Adrenal gland (tissue), 12 donors: ENCODE measurements around the gene KCTD17. TPM values are rescaled to one million over a fixed set of nuclear protein-coding genes. Genes with fewer than 3 reads are reported as not detected.

Source experiments
- DNase-seq, 7 donors: peaks; one replicate each; pipeline ENCODE4 v3.0.0-alpha.2; 2019 to 2020
- H3K27ac ChIP-seq, 5 donors: fragments of 200-600 bp; sonication (generic) in 4 of 5; 1 replicate in 3 of 5; 2 replicates in 2 of 5; pipeline versions ENCODE4 v1.5.1 to v1.8.0; 2016 to 2020; ENCODE audit warnings: mild to moderate bottlenecking in 1 of 5
- H3K27me3 ChIP-seq: fragments of 200-600 bp; 2 replicates; pipeline ENCODE4 v1.8.0; 2021
- H3K36me3 ChIP-seq, 2 donors: fragments of 200-600 bp; replicated peaks in 1 of 2; 1 replicate in 1 of 2; 2 replicates in 1 of 2; pipeline versions ENCODE4 v1.5.1 to v1.8.0; 2018 to 2022
- H3K4me1 ChIP-seq, 2 donors: fragments of 200-600 bp; replicated peaks in 1 of 2; 1 replicate in 1 of 2; 2 replicates in 1 of 2; pipeline versions ENCODE4 v1.5.1 to v1.8.0; 2018 to 2021
- H3K4me3 ChIP-seq, 4 donors: fragments of 200-600 bp; sonication (generic) in 3 of 4; one replicate each; pipeline ENCODE4 v1.5.1; 2016 to 2018
- H3K9me3 ChIP-seq, 3 donors: fragments of 200-600 bp; sonication (generic) in 1 of 3; replicated peaks in 1 of 3; 1 replicate in 2 of 3; 2 replicates in 1 of 3; pipeline versions ENCODE4 v1.5.1 to v1.8.0; 2016 to 2021
- CTCF ChIP-seq, 6 experiments: fragments of 450-650 bp in 4 of 6; fragments of 200-600 bp in 2 of 6; sonication (generic) in 1 of 6; IDR thresholded peaks; 1 replicate in 5 of 6; 2 replicates in 1 of 6; pipeline versions ENCODE4 v1.5.1 to v1.8.0; 2016 to 2021; ENCODE audit warnings: antibody characterized with exemption in 6 of 6, mild to moderate bottlenecking in 2 of 6, moderate library complexity in 1 of 6
- POLR2A ChIP-seq, 2 donors: fragments of 450-650 bp; IDR thresholded peaks; one replicate each; pipeline ENCODE4 v1.6.1; 2017; ENCODE audit warnings: antibody characterized with exemption in 2 of 2, mild to moderate bottlenecking in 2 of 2, moderate library complexity in 1 of 2
- WGBS, 4 donors: extraction: QIAGEN DNeasy Blood & Tissue Kit in 2 of 4; methylation state at CpG; one replicate each; pipeline versions ENCODE4 v1.1.5 to v1.1.7; 2013 to 2017; 5-methylcytosine and 5-hydroxymethylcytosine counted together
- intact Hi-C, 2 donors: fragments of 100-400 bp; cut with DNase I; formaldehyde crosslinking; loops; one replicate each; pipeline versions ENCODE4 v1.14.1 to v1.15.0; 2022 to 2023
- polyA plus RNA-seq, 3 donors: library from polyadenylated mRNA; stranded (reverse); fragments of 200-250 nt in 2 of 3; fragments of 350-450 nt in 1 of 3; fragmentation: Illumina TruSeq in 1 of 3; extraction: RNeasy Lipid Tissue Mini Kit (QIAGEN cat#74804) in 1 of 3; gene quantifications; one replicate each; pipeline ENCODE4 v1.2.3, GENCODE V29; 2013 to 2014
- total RNA-seq, 9 donors: library from RNA; depleted of rRNA in 4 of 9; stranded (reverse); fragments of >200 nt in 4 of 9; fragments of 120-200 nt in 1 of 9; fragmentation: NEBNext Ultra II Directional in 1 of 9; extraction: Animal tissue kit (Norgen Biotek cat#: 25700) in 1 of 9; gene quantifications; one replicate each; pipeline versions ENCODE4 v1.1.0 to v1.2.4, GENCODE V29; 2013 to 2023
- donor health status: healthy with polysubstance abuse.
- donor health status: Bipolar disorder and iron deficiency.
- donor health status: DM: yes; HTN: yes; CAD: no.
- donor health status: DM: no; HTN: no; CAD: no.
- donor health status: DM: no; HTN: no; CAD: no.
- donor health status: DM: yes; HTN: yes; CAD: no.

Gene KCTD17
- total and polyA plus RNA-seq, 12 donors, result 10.0 to 71.5 (median 27.0) TPM

- intact Hi-C loops, result no loop called here
- no peak for TF ChIP-seq CTCF (IDR thresholded peaks at IDR 0.05)
- TF ChIP-seq POLR2A (IDR thresholded peaks at IDR 0.05), result no peak
- H3K27me3 ChIP-seq, result peaks cover 5% of the 10 kb centered on the region
Measured at GRCh38 chr22:37074537-37074936, 23.0 kb downstream of the KCTD17 start.

GRCh38 chr22:37075046-37075445, 23.5 kb downstream of the KCTD17 start:
- Histone ChIP-seq H3K27me3 (peaks cover under 1% of the 10 kb centered on the region), H3K27ac (no peak overlapping the region), H3K4me3 (no peak overlapping the region), H3K9me3 (no peaks in the 10 kb centered on the region), H3K36me3 (no peaks in the 10 kb centered on the region), H3K4me1 (no peaks in the 10 kb centered on the region)
- no peak for TF ChIP-seq POLR2A (IDR thresholded peaks at IDR 0.05)
- TF ChIP-seq CTCF (IDR thresholded peaks at IDR 0.05), result no peak
- intact Hi-C loops, result loop anchor here in 1 of 2 donors (5.0 kb wide), 1 partner anchor 127 kb away; no protein-coding TSS in a partner anchor
- WGBS, 4 donors, result 71 to 80% (median 77%) methylated on average over 10 to 17 of the region's 17 CpGs
- DNase-seq, result no peak

More at GRCh38 chr22:37074537-37074936, 23.0 kb downstream of the KCTD17 start:
- DNase-seq, result no peak
- H3K4me1 ChIP-seq, result no peaks in the 10 kb centered on the region
- H3K27ac ChIP-seq, result no peak overlapping the region
- WGBS, 4 donors, result 49 to 69% (median 67%) methylated on average over 7 to 16 of the region's 16 CpGs
- no peaks in the 10 kb centered on the region for H3K36me3 ChIP-seq
- H3K4me3 ChIP-seq, result no peak overlapping the region
- H3K9me3 ChIP-seq, result no peaks in the 10 kb centered on the region

GRCh38 chr22:37075822-37076433, 24.4 kb downstream of the KCTD17 start:
- DNase-seq, result no peak
- intact Hi-C loops, result loop anchor here (2.0 to 5.0 kb wide), 2 partner anchors 126 to 127 kb away; no protein-coding TSS in a partner anchor
- Histone ChIP-seq H3K9me3 (no peaks in the 10 kb centered on the region), H3K27ac (no peak overlapping the region), H3K27me3 (no peaks in the 10 kb centered on the region), H3K4me1 (no peaks in the 10 kb centered on the region), H3K4me3 (no peak overlapping the region), H3K36me3 (no peaks in the 10 kb centered on the region)
- WGBS, 4 donors, result 79 to 84% (median 79%) methylated on average over 7 to 9 of the region's 9 CpGs
- no peak for TF ChIP-seq POLR2A (IDR thresholded peaks at IDR 0.05)
- no peak for TF ChIP-seq CTCF (IDR thresholded peaks at IDR 0.05)

GRCh38 chr22:37077802-37078448, 26.4 kb downstream of the KCTD17 start:
- peak; percentile 81 to 99 (median 88) for TF ChIP-seq CTCF (IDR thresholded peaks at IDR 0.05)
- no peak for TF ChIP-seq POLR2A (IDR thresholded peaks at IDR 0.05)
- H3K4me3 ChIP-seq, result no peak overlapping the region

More at GRCh38 chr22:37077802-37078448, 26.4 kb downstream of the KCTD17 start:
- no peaks in the 10 kb centered on the region for H3K27me3 ChIP-seq
- no peaks in the 10 kb centered on the region for H3K36me3 ChIP-seq
- intact Hi-C loops, result loop anchor here (2.0 to 5.0 kb wide), 2 partner anchors 124 to 125 kb away; no protein-coding TSS in a partner anchor
- no peaks in the 10 kb centered on the region for H3K9me3 ChIP-seq
- H3K27ac ChIP-seq, result no peak overlapping the region
- peak; percentile 58 to 78 (median 72) for DNase-seq
- no peaks in the 10 kb centered on the region for H3K4me1 ChIP-seq
- WGBS, 4 donors, result 19 to 36% (median 32%) methylated on average over 10 to 15 of the region's 15 CpGs
